Nucleus accumbens (tissue), 56 donors: ENCODE measurements around the gene SLC17A1.

ENCODE experiments used
- DNase-seq, 56 donors: peaks; one replicate each; lab custom pipeline; 2025; lab: John Stamatoyannopoulos, UW

The SLC17A1 gene

DNA sequence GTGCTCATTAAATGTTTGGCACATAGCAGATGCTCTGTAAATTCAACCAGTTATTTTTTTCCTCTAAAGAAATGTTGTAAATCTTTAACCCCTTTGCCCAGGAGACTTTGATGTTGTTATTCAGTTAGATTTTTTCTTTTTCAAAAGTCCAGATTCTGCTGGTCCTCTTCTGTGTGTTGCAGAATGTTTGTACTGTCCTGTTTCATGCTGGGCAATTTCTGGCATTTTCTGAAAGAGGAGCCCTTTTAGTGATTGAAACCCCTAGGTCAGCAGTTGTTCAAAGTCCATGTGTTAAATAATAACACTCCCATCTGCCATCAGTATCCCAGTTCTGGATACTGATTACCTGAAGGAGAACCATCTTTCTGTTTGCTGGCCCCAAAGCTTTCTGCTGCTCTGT lies 1.3 kb upstream of the SLC17A1 start:
- DNase-seq: no peak

DNA sequence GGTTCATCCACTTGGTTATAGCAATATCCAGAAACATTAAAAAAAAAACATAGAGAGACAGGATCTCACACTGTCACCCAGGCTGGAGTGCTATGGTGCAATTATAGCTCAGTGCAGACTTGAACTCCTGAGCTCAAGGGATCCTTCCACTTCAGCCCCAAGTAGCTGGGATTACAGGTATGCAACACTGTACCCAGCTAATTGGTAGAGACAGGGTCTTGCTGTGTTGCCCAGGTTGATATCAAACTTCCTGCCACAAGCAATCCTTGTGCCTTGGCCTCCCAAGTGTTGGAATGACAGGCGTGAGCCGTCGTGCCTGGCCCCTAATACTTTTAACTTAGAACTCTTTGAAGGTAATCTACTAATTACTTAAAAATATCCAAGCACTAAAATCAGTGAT lies 818 bp upstream of the SLC17A1 start:
- no peak for DNase-seq

DNA sequence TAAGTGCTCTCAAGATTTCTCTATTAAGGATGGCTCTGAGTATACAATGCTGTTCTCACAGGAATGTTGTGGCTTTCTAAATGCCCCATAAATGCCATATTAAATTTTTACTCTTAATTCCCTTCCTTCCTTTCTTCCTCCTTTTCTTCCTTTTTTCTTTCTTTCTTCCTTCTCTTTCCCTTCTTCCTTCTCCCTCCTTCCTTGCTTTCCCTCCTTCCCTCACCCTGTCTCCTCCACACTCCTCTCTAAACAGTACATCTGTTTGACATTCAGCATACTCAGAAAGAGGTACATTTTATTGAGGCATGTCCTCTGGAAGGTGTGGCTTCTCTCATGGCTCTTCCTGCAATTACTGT lies 433 bp upstream of the SLC17A1 start:
- no peak for DNase-seq

- DNase-seq: no peak
Measured at GRCh38 chr6:25830458-25830857, 1.4 kb downstream of the SLC17A1 start.

GRCh38 chr6:25829375-25829774 lies 2.5 kb downstream of the SLC17A1 start:
- DNase-seq: no peak

- no peak for DNase-seq
Measured at GRCh38 chr6:25821341-25821740, 10.5 kb downstream of the SLC17A1 start.

GRCh38 chr6:25816252-25816651 lies 15.6 kb downstream of the SLC17A1 start:
- no peak for DNase-seq

- no peak for DNase-seq
Measured at GRCh38 chr6:25815194-25815593, 16.7 kb downstream of the SLC17A1 start.

DNA sequence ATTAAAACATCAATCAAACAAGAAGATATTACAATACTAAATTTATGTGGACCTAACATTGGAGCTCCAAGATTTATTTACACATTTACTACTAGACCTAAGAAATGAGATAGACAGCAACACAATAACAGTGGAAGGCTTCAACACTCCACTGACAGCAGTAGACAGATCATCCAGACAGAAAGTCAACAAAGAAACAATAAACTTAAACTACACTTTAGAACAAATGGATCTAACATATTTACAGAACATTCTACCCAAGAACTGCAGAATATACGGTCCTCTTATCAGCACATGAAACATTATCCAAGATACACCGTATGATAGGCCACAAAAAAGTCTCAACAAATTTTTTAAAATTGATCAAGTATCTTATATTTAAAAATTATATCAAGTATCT lies 27.0 kb downstream of the SLC17A1 start:
- no peak for DNase-seq

GRCh38 chr6:25801436-25801835 lies 30.4 kb downstream of the SLC17A1 start:
- no peak for DNase-seq

DNA sequence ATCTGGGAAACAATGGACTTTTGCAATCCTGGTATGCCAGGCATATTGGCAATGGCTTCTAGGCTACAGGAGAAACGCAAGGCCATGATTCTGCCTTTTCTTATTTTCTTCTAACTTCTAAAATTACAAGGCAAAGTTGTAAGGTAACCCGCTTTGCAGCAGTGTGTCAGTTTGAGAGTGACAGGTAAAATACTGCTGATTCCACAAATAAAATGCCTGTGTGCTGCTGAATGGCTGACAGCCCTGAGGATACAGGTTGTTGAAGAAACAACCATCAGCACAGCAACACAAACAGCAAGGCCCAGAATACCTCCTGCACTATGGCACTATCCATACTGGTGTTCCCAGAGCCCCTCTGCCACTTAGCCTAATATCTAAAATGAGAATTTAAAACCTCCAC lies 37.1 kb downstream of the SLC17A1 start:
- no peak for DNase-seq

GRCh38 chr6:25793970-25794369 lies 37.9 kb downstream of the SLC17A1 start:
- DNase-seq: no peak

GRCh38 chr6:25792016-25792415 lies 39.8 kb downstream of the SLC17A1 start:
- DNase-seq: no peak

GRCh38 chr6:25789475-25789874 lies 42.4 kb downstream of the SLC17A1 start:
- no peak for DNase-seq

DNA sequence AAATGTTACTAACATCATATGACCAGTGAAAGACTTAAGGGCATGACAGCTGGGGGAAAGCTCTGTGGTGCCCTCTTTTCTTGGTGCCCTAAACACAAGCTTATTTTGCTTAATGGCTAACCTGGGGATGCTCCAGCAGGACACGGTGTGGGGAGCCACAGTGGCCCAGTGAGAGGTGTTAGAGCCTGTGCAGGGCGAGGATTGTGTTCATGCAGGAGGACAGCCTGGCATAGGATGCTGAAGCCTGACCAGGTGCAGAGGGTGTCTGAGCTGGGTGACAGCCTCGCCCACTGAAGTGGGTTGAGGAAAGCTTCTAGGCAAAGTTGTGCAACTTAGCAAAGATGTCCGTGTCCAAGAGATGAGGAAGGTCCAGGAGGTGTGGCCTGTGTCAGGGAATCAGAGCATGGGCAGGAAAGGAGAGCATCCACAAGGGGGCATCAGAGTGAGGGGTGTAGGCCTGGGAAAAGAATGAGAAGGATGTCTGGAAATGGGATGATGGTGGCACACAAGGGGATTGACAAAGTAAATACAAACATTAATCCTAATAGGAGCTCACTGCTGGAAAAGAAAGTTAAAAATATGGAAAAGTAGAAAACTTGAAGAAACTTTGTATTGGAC lies 43.4 kb downstream of the SLC17A1 start:
- peak in 2 of 56 donors; percentile 0 to 16 for DNase-seq

GRCh38 chr6:25787428-25787827 lies 44.4 kb downstream of the SLC17A1 start:
- no peak for DNase-seq

- DNase-seq: no peak
Measured at GRCh38 chr6:25781134-25781533, 50.7 kb downstream of the SLC17A1 start.

DNA sequence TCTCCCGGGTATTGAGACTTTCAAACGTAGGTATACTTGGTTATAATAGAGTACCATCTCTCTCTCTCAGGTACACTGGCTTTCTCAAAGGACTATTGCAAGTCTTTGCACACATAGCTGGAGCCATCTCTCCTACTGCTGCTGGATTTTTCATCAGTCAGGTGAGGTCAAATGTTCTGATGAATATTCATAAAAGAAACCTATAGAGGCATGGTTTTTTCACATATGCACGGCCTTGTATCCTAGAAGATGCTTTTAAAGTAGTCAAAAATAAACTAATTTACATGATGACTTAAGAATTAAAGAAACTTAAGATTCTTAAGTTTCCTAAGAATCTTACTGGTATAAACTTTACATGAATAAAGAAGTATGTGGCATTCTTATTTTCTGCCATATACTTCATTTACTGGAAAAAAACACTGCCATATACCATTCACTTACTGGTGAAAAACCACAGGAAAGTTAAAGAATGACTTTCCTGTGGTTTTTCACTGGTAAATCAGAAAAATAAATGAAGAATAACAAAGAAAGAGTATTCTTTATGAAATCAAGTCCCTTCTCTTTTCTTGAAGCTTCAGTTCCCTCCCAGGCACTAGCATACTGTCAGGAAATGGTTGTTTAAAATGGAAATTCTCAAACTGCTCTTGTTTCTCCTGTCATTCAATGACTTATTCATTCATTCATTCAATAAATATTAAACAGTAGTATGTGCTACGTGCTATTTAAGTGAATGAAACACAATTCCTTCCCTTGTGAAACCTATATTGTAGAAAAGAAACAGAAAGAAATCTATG lies 53.8 kb downstream of the SLC17A1 start:
- DNase-seq: no peak

- no peak for DNase-seq
Measured at GRCh38 chr6:25777031-25777430, 54.8 kb downstream of the SLC17A1 start.

GRCh38 chr6:25774120-25774715 lies 57.6 kb downstream of the SLC17A1 start:
- DNase-seq: no peak

- no peak for DNase-seq
Measured at GRCh38 chr6:25769983-25770382, 61.9 kb downstream of the SLC17A1 start.

DNA sequence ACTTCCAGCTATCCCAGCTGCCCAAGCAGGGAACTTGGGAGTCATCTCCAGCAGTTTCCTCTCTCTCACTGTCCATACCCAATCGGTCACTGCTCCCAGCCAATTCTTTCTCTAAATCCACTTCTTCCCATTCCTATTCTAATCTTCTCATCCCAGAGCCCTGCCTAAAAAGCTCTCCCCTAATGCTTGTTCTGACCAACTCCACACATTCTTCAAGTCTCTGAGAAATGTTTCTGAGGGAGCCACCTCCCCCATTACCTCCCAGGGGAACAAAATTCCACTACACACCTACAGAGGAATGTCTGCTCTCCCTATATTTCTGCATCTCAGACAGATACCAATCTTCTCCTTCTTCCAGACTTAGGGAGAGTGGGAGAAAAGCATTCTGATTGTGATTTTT lies 63.3 kb downstream of the SLC17A1 start:
- DNase-seq: no peak
